HUES64 (cell line): ENCODE measurements around the gene SMCHD1. TPM values are rescaled to one million over a fixed set of nuclear protein-coding genes. Genes with fewer than 3 reads are reported as not detected.

ENCODE experiments used
- H3K27ac ChIP-seq: 2 replicates; pipeline ENCODE4 v1.7.0; 2013; ENCODE audit warnings: low read depth, low read length, inconsistent platforms
- H3K27me3 ChIP-seq: 2 replicates; pipeline ENCODE4 v1.6.1; 2013; ENCODE audit warnings: mild to moderate bottlenecking, low read length; ENCODE audit not compliant: insufficient read depth
- H3K36me3 ChIP-seq: 2 replicates; pipeline ENCODE4 v1.6.1; 2013; ENCODE audit warnings: mild to moderate bottlenecking, low read length; ENCODE audit not compliant: insufficient read depth
- H3K4me1 ChIP-seq: 2 replicates; pipeline ENCODE4 v1.6.1; 2013; ENCODE audit warnings: mild to moderate bottlenecking, low read length, moderate library complexity; ENCODE audit not compliant: insufficient read depth
- H3K4me3 ChIP-seq: 2 replicates; pipeline ENCODE4 v1.5.1; 2013; ENCODE audit warnings: mild to moderate bottlenecking, low read length, moderate library complexity
- H3K9ac ChIP-seq: 2 replicates; pipeline ENCODE4 v1.6.1; 2013; ENCODE audit warnings: mild to moderate bottlenecking, low read depth, low read length
- H3K9me3 ChIP-seq: 2 replicates; pipeline ENCODE4 v1.6.1; 2013; ENCODE audit warnings: low read depth, low read length; ENCODE audit not compliant: insufficient read depth
- WGBS: fragments of 150-250, 120-280 bp; methylation state at CpG from one replicate; pipeline ENCODE4 v1.1.7; 2013; ENCODE audit warnings: missing lambda C conversion rate; 5-methylcytosine and 5-hydroxymethylcytosine counted together
- polyA plus RNA-seq, 2 experiments: library from polyadenylated mRNA; stranded (reverse); fragments of 50-300 nt; gene quantifications; one replicate each; pipeline ENCODE4 v1.2.3, GENCODE V29; 2013

The SMCHD1 gene
- polyA plus RNA-seq (2013, experiment 1 of 2), result 23.2 TPM
- 26.7 TPM for polyA plus RNA-seq (2013, experiment 2 of 2)

- no peaks in the 10 kb centered on the region for H3K36me3 ChIP-seq
- H3K9me3 ChIP-seq, result no peaks in the 10 kb centered on the region
- H3K9ac ChIP-seq, result peak within 1 kb of the TSS; percentile 87
- H3K4me3 ChIP-seq, result peak within 1 kb of the TSS; percentile 94
- H3K4me1 ChIP-seq, result peaks cover 25% of the 10 kb centered on the region
- H3K27ac ChIP-seq, result peak within 1 kb of the TSS; percentile 91
- H3K27me3 ChIP-seq, result peaks cover 39% of the 10 kb centered on the region
- under 1% methylated on average over 100 of the region's 100 CpGs for WGBS
Observed at GRCh38 chr18:2655178-2655953, at the start of gene SMCHD1. TSS of gene SMCHD1 (plus strand) at chr18:2655726. CDS start at chr18:2656076, 350 bp downstream.

GRCh38 chr18:2606335-2606734 lies 49.2 kb upstream of the SMCHD1 start:
- Histone ChIP-seq H3K36me3 (peaks cover 96% of the 10 kb centered on the region), H3K27me3 (no peaks in the 10 kb centered on the region), H3K4me1 (no peaks in the 10 kb centered on the region), H3K9me3 (no peaks in the 10 kb centered on the region), H3K4me3 (no peak overlapping the region), H3K27ac (no peak overlapping the region), H3K9ac (no peak overlapping the region)
- WGBS, result 100% methylated on average over 1 of the region's 2 CpGs

- no peak overlapping the region for H3K27ac ChIP-seq
- no peaks in the 10 kb centered on the region for H3K27me3 ChIP-seq
- no peak overlapping the region for H3K9ac ChIP-seq
- 86% methylated on average over 1 of the region's 2 CpGs for WGBS
- H3K4me1 ChIP-seq, result no peaks in the 10 kb centered on the region
- no peaks in the 10 kb centered on the region for H3K9me3 ChIP-seq
- H3K36me3 ChIP-seq, result peaks cover 93% of the 10 kb centered on the region
- H3K4me3 ChIP-seq, result no peak overlapping the region
Observed at GRCh38 chr18:2609604-2610003, 45.9 kb upstream of the SMCHD1 start.

GRCh38 chr18:2610549-2610948 lies 45.0 kb upstream of the SMCHD1 start:
- Histone ChIP-seq H3K27ac (no peak overlapping the region), H3K9ac (no peak overlapping the region), H3K4me1 (no peaks in the 10 kb centered on the region), H3K4me3 (no peak overlapping the region), H3K36me3 (peaks cover 93% of the 10 kb centered on the region), H3K9me3 (no peaks in the 10 kb centered on the region), H3K27me3 (no peaks in the 10 kb centered on the region)
- over 99% methylated on average over 4 of the region's 5 CpGs for WGBS

GRCh38 chr18:2612996-2613395 lies 42.5 kb upstream of the SMCHD1 start:
- H3K27me3 ChIP-seq, result no peaks in the 10 kb centered on the region
- no peak overlapping the region for H3K4me3 ChIP-seq
- WGBS, result 97% methylated on average over 1 of the region's 1 CpG
- H3K27ac ChIP-seq, result no peak overlapping the region
- no peaks in the 10 kb centered on the region for H3K4me1 ChIP-seq
- peaks cover 92% of the 10 kb centered on the region for H3K36me3 ChIP-seq
- H3K9ac ChIP-seq, result no peak overlapping the region
- H3K9me3 ChIP-seq, result no peaks in the 10 kb centered on the region

GRCh38 chr18:2617401-2617998 lies 38.0 kb upstream of the SMCHD1 start:
- H3K36me3 ChIP-seq, result peaks cover 50% of the 10 kb centered on the region
- H3K9me3 ChIP-seq, result no peaks in the 10 kb centered on the region
- H3K4me3 ChIP-seq, result no peak overlapping the region
- H3K4me1 ChIP-seq, result no peaks in the 10 kb centered on the region
- H3K27me3 ChIP-seq, result no peaks in the 10 kb centered on the region
- WGBS, result 92% methylated on average over 4 of the region's 4 CpGs
- no peak overlapping the region for H3K9ac ChIP-seq
- H3K27ac ChIP-seq, result no peak overlapping the region

GRCh38 chr18:2618009-2618408 lies 37.5 kb upstream of the SMCHD1 start:
- H3K9ac ChIP-seq, result no peak overlapping the region
- H3K4me1 ChIP-seq, result no peaks in the 10 kb centered on the region
- no peak overlapping the region for H3K4me3 ChIP-seq
- 100% methylated on average over 2 of the region's 4 CpGs for WGBS
- H3K9me3 ChIP-seq, result no peaks in the 10 kb centered on the region
- peaks cover 45% of the 10 kb centered on the region for H3K36me3 ChIP-seq
- no peak overlapping the region for H3K27ac ChIP-seq
- no peaks in the 10 kb centered on the region for H3K27me3 ChIP-seq

GRCh38 chr18:2625217-2625616 lies 30.3 kb upstream of the SMCHD1 start:
- Histone ChIP-seq H3K9me3 (no peaks in the 10 kb centered on the region), H3K27me3 (no peaks in the 10 kb centered on the region), H3K4me3 (no peak overlapping the region), H3K9ac (no peak overlapping the region), H3K36me3 (no peaks in the 10 kb centered on the region), H3K4me1 (no peaks in the 10 kb centered on the region), H3K27ac (no peak overlapping the region)
- 74% methylated on average over 5 of the region's 5 CpGs for WGBS

GRCh38 chr18:2627821-2628276 lies 27.7 kb upstream of the SMCHD1 start:
- 91% methylated on average over 1 of the region's 1 CpG for WGBS
- no peaks in the 10 kb centered on the region for H3K9me3 ChIP-seq
- H3K4me3 ChIP-seq, result no peak overlapping the region
- no peaks in the 10 kb centered on the region for H3K4me1 ChIP-seq
- H3K9ac ChIP-seq, result no peak overlapping the region
- H3K27ac ChIP-seq, result no peak overlapping the region
- no peaks in the 10 kb centered on the region for H3K27me3 ChIP-seq
- H3K36me3 ChIP-seq, result no peaks in the 10 kb centered on the region

- Histone ChIP-seq H3K9ac (no peak overlapping the region), H3K4me3 (no peak overlapping the region), H3K27me3 (no peaks in the 10 kb centered on the region), H3K9me3 (no peaks in the 10 kb centered on the region), H3K36me3 (no peaks in the 10 kb centered on the region), H3K27ac (no peak overlapping the region), H3K4me1 (no peaks in the 10 kb centered on the region)
- WGBS, result 98% methylated on average over 2 of the region's 2 CpGs
Observed at GRCh38 chr18:2629003-2629402, 26.5 kb upstream of the SMCHD1 start.

- no peaks in the 10 kb centered on the region for H3K9me3 ChIP-seq
- no peaks in the 10 kb centered on the region for H3K36me3 ChIP-seq
- no peaks in the 10 kb centered on the region for H3K4me1 ChIP-seq
- no peaks in the 10 kb centered on the region for H3K27me3 ChIP-seq
- 86% methylated on average over 1 of the region's 1 CpG for WGBS
- H3K4me3 ChIP-seq, result no peak overlapping the region
- H3K27ac ChIP-seq, result no peak overlapping the region
- no peak overlapping the region for H3K9ac ChIP-seq
Observed at GRCh38 chr18:2635586-2635985, 19.9 kb upstream of the SMCHD1 start.
